Keratinocyte (primary cell): ENCODE measurements around the gene KRIT1. TPM values are rescaled to one million over a fixed set of nuclear protein-coding genes. Genes with fewer than 3 reads are reported as not detected.
A peak's percentile ranks its signal among the peaks of the same experiment; 100 is the strongest.
"Not testable (repeated sequence)": the region's sequence is repeated elsewhere in the genome, so short reads cannot be mapped to it uniquely, and the experiment has no call there.

Source experiments
- DNase-seq: peaks from one replicate; pipeline ENCODE4 v3.0.0-alpha.2; 2011; ENCODE audit warnings: low read depth, missing footprints, low spot score
- FAIRE-seq: peaks from 2 replicates; lab custom pipeline; 2011; peaks lifted over from hg19 to GRCh38; lab: Jason Lieb, UNC
- H2AFZ ChIP-seq: 2 replicates; pipeline ENCODE4 v1.6.0; 2012; ENCODE audit warnings: low read length, control low read depth, inconsistent platforms; ENCODE audit not compliant: control insufficient read depth
- H3K27ac ChIP-seq: 2 replicates; pipeline ENCODE4 v1.5.1; 2011; ENCODE audit warnings: low read length; ENCODE audit not compliant: control insufficient read depth, insufficient read depth
- H3K27me3 ChIP-seq: 3 replicates; pipeline ENCODE4 v1.6.0; 2011; ENCODE audit warnings: low read length; ENCODE audit not compliant: control insufficient read depth, insufficient read depth; ENCODE audit errors: extremely low read depth
- H3K36me3 ChIP-seq, 2 experiments: 2 replicates in 1 of 2; 3 replicates in 1 of 2; pipeline ENCODE4 v1.5.1; 2011; ENCODE audit warnings: low read length in 2 of 2, mild to moderate bottlenecking in 1 of 2; ENCODE audit not compliant: control insufficient read depth in 2 of 2, insufficient read depth in 2 of 2; ENCODE audit errors: extremely low read depth in 1 of 2
- H3K4me1 ChIP-seq: 3 replicates; pipeline ENCODE4 v1.5.1; 2011; ENCODE audit warnings: low read length; ENCODE audit not compliant: control insufficient read depth, insufficient read depth; ENCODE audit errors: extremely low read depth
- H3K4me2 ChIP-seq: 3 replicates; pipeline ENCODE4 v1.6.0; 2011; ENCODE audit warnings: low read depth, low read length; ENCODE audit not compliant: control insufficient read depth, insufficient read depth; ENCODE audit errors: extremely low read depth
- H3K4me3 ChIP-seq, 3 experiments: fragments of 200-600 bp in 1 of 3; sonication (generic) in 1 of 3; 2 replicates in 2 of 3; 3 replicates in 1 of 3; pipeline ENCODE4 v1.5.1; 2011 to 2016; ENCODE audit warnings: low read length in 3 of 3, mild to moderate bottlenecking in 3 of 3, control low read depth in 2 of 3, inconsistent platforms in 1 of 3, low read depth in 1 of 3, mixed read lengths in 1 of 3, mixed run types in 1 of 3, moderate library complexity in 1 of 3; ENCODE audit not compliant: control insufficient read depth in 2 of 3, insufficient read depth in 2 of 3; ENCODE audit errors: extremely low read depth in 1 of 3
- H3K79me2 ChIP-seq: 2 replicates; pipeline ENCODE4 v1.6.0; 2012; ENCODE audit warnings: low read length; ENCODE audit not compliant: control insufficient read depth, insufficient read depth
- H3K9ac ChIP-seq: 3 replicates; pipeline ENCODE4 v1.6.0; 2011; ENCODE audit warnings: low read length; ENCODE audit not compliant: control insufficient read depth, insufficient read depth; ENCODE audit errors: extremely low read depth
- H3K9me1 ChIP-seq: 3 replicates; pipeline ENCODE4 v1.6.0; 2011; ENCODE audit warnings: low read length; ENCODE audit not compliant: control insufficient read depth, insufficient read depth; ENCODE audit errors: extremely low read depth
- H3K9me3 ChIP-seq: 2 replicates; pipeline ENCODE4 v1.5.1; 2012; ENCODE audit warnings: low read depth, low read length; ENCODE audit not compliant: control insufficient read depth
- H4K20me1 ChIP-seq: 3 replicates; pipeline ENCODE4 v1.6.0; 2011; ENCODE audit warnings: low read length; ENCODE audit not compliant: control insufficient read depth, insufficient read depth; ENCODE audit errors: extremely low read depth
- EZH2 ChIP-seq: IDR thresholded peaks from one replicate; pipeline ENCODE4 v1.6.1; 2012; ENCODE audit warnings: inconsistent platforms, mild to moderate bottlenecking, low read length, moderate library complexity
- dilution Hi-C: fragments of 300-500 bp; cut with MboI; formaldehyde crosslinking; loops from one replicate; pipeline ENCODE4 v1.7.0; 2020; ENCODE audit warnings: low sequenced_read_pairs; ENCODE audit not compliant: extremely low pct_ligation_motif_present
- polyA plus RNA-seq, 5 experiments: library from polyadenylated mRNA; depleted of rRNA in 3 of 5; stranded (reverse) in 3 of 5; stranded (forward) in 1 of 5; unstranded in 1 of 5; fragments of >200 nt; gene quantifications; 1 replicate in 1 of 5; 2 replicates in 3 of 5; 3 replicates in 1 of 5; pipeline versions ENCODE4 v1.2.1 to v1.2.3, GENCODE V29; 2011 to 2012; ENCODE audit warnings: missing spikeins in 2 of 5, low read depth in 1 of 5, low replicate concordance in 1 of 5
- TF ChIP-seq, protein P1 (sequence below), 3 experiments: IDR thresholded peaks in 1 of 3; conservative IDR thresholded peaks in 1 of 3; optimal IDR thresholded peaks in 1 of 3; 2 replicates in 2 of 3; 3 replicates in 1 of 3; pipeline versions ENCODE3 to v1.5.1; 2011; ENCODE audit warnings: low read length in 3 of 3, mild to moderate bottlenecking in 3 of 3, moderate library complexity in 2 of 3, control low read depth in 1 of 3, inconsistent platforms in 1 of 3; ENCODE audit not compliant: insufficient read depth in 2 of 3; ENCODE audit errors: extremely low read depth in 1 of 3

KRIT1 gene
- polyA plus RNA-seq, 1 donor (not counting 4 experiments of a cell fraction or from before 2014, with no cell fraction given): 39.5 TPM

DNA sequence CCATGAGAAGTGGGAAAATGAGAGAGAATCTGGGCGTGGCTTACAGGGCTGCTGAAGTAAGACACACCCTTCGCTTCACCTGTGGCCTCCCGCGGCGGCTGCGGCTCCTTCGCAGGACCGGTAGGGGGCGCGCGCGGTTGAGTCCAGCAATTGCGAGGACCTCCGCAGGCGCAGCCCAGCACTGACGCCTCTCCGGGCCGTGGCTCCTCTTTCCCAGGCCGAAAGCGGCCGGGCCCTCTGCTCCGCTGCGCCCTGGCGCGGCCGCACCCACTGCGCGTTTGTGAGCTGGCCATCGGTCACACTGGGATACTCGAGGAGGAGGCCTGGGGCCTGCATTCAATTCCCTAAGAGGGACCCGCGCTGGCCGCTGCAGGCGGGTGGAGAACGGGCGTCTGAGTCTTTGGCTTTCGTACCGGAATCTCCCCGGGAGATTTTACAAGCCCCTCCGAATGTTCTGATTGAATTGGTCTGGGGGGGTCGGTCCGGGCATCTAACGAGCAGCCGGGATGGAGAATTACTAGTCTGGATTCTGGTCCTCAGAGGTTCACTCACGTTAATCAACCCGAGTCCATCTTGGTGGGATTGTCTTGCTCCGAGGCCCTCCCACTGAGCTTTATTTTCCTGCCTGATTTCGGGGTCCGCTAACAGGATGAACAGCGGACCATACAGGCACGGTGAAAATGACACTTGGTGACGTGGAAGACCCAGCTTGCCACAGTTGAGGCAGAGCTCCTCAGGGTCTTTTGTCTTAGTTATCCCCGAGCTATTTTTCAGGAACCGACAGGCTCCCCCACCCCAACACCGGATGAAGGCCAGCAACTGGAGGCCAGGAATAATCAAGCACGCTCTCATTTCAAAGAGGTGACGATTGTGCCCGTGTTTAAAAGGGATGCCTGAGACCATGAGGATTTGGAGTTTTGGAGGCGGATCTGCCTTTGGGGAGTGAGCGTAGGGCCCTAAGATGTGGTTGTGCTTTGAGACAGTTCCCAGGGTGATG is 66.5 kb downstream of the KRIT1 start, which contains the start of gene LRRD1:
TSS of gene LRRD1 (minus strand) at position 215 of the 997 bp plus-strand sequence. CDS start 13,940 bp downstream, outside the sequence.
- DNase-seq (peak; percentile 35), FAIRE-seq (peak; percentile 39)
- Histone ChIP-seq H3K4me3 (peak within 1 kb of the TSS; percentile 34 to 65 (median 59)), H3K27ac (no peak within 1 kb of the TSS), H3K9ac (peak within 1 kb of the TSS; percentile 61), H3K4me2 (peak within 1 kb of the TSS; percentile 87), H3K4me1 (peaks cover 7% of the 10 kb centered on the region), H2AFZ (peak within 1 kb of the TSS; percentile 91), H3K9me1 (no peaks in the 10 kb centered on the region), H4K20me1 (no peaks in the 10 kb centered on the region), H3K79me2 (no peaks in the 10 kb centered on the region), H3K9me3 (no peaks in the 10 kb centered on the region), H3K36me3 (no peaks in the 10 kb centered on the region), H3K27me3 (no peaks in the 10 kb centered on the region)
- TF ChIP-seq, protein P1, sequence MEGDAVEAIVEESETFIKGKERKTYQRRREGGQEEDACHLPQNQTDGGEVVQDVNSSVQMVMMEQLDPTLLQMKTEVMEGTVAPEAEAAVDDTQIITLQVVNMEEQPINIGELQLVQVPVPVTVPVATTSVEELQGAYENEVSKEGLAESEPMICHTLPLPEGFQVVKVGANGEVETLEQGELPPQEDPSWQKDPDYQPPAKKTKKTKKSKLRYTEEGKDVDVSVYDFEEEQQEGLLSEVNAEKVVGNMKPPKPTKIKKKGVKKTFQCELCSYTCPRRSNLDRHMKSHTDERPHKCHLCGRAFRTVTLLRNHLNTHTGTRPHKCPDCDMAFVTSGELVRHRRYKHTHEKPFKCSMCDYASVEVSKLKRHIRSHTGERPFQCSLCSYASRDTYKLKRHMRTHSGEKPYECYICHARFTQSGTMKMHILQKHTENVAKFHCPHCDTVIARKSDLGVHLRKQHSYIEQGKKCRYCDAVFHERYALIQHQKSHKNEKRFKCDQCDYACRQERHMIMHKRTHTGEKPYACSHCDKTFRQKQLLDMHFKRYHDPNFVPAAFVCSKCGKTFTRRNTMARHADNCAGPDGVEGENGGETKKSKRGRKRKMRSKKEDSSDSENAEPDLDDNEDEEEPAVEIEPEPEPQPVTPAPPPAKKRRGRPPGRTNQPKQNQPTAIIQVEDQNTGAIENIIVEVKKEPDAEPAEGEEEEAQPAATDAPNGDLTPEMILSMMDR (optimal IDR thresholded peaks at IDR 0.05 in 1 of 3, IDR thresholded peaks at IDR 0.05 in 1 of 3, conservative IDR thresholded peaks at IDR 0.05 in 1 of 3; ENCODE audit: extremely low read depth in 1 of 3, insufficient read depth in 2 of 3, low read length in 3 of 3): peak; percentile 93 to 99 (median 95)
- no peak for TF ChIP-seq EZH2
- dilution Hi-C loops: no loop called here

DNA sequence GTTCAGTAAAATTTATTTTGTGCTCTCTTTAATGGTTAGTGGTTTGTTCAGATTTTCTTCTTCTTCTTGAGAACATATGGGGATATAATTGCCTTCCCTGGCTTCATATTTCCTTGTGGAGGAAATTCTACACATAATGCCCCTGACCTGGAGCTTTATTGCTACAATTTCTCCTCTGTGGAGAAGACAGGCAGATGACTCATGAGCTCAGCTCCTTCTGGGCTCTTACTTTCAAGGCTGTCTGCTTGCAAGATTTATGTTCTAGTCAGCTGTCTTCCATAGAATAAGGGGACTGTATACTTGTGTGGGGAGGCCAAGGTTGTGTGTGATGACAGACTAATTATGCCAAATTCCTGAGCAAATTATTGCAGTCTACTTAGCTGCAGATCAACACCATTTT is 68.4 kb downstream of the KRIT1 start:
- peak; percentile 78 for FAIRE-seq
- Histone ChIP-seq H3K4me2 (no peak overlapping the region), H4K20me1 (no peaks in the 10 kb centered on the region), H3K79me2 (no peaks in the 10 kb centered on the region), H3K27ac (no peak overlapping the region), H2AFZ (no peak overlapping the region), H3K4me3 (no peak overlapping the region), H3K9me3 (no peaks in the 10 kb centered on the region), H3K27me3 (no peaks in the 10 kb centered on the region), H3K9me1 (no peaks in the 10 kb centered on the region), H3K4me1 (peaks cover 7% of the 10 kb centered on the region), H3K36me3 (no peaks in the 10 kb centered on the region), H3K9ac (no peak overlapping the region)
- no peak for DNase-seq
- dilution Hi-C loops: no loop called here
- TF ChIP-seq, protein P1 (optimal IDR thresholded peaks at IDR 0.05 in 1 of 3, IDR thresholded peaks at IDR 0.05 in 1 of 3, conservative IDR thresholded peaks at IDR 0.05 in 1 of 3; ENCODE audit: extremely low read depth in 1 of 3, insufficient read depth in 2 of 3, low read length in 3 of 3): no peak
- TF ChIP-seq EZH2: no peak

DNA sequence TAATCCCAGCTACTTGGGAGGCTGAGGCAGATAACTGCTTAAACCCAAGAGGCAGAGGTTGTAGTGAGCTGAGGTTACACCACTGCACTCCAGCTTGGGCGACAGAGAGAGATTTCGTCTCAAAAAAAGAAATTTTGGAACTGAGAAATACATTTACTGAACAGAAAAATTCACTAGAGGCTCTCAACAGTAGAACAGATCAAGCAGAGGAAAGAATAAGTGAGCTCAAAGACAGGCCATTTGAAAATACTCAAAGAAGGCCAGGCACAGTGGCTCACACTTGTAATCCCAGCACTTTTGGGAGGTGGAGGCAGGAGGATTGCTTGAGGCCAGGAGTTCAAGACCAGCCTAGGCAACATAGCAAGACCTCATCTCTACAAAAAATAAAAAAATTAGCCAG is 76.2 kb downstream of the KRIT1 start:
- H3K4me3 ChIP-seq, H3K27ac ChIP-seq, H2AFZ ChIP-seq, H3K79me2 ChIP-seq, H3K9me3 ChIP-seq, H3K36me3 ChIP-seq, dilution Hi-C loops, H3K9me1 ChIP-seq, DNase-seq, H3K4me2 ChIP-seq, H3K4me1 ChIP-seq, H3K9ac ChIP-seq, H3K27me3 ChIP-seq, FAIRE-seq, H4K20me1 ChIP-seq: not testable (repeated sequence)
